OCI-LY7 (cell line): ENCODE results near the gene HINFP. TPM values are rescaled to one million over a fixed set of nuclear protein-coding genes. Genes with fewer than 3 reads are reported as not detected.

Source experiments
- BruUV-seq: library from RNA; stranded (reverse); fragments of 400-500 nt; replicated peaks from 2 replicates; lab custom pipeline; 2021; lab: Mats Ljungman, UMichigan
- CTCF ChIA-PET: fragments of 300-600 bp; sonication (Branson Sonifier 250); formaldehyde crosslinking; loops from one replicate; lab custom pipeline; 2022; ENCODE audit warnings: antibody characterized with exemption; ENCODE audit not compliant: unreplicated experiment; lab: Charles Lee
- POLR2A ChIA-PET: fragments of 300-600 bp; sonication (Branson Sonifier 250); formaldehyde crosslinking; loops from one replicate; lab custom pipeline; 2022; ENCODE audit warnings: antibody characterized with exemption; lab: Charles Lee
- DNase-seq: peaks from one replicate; pipeline ENCODE4 v3.0.0-alpha.2; 2015; ENCODE audit warnings: low spot score
- H2AFZ ChIP-seq: fragments of 200-600 bp; sonication (generic), shearing (Covaris generic); 2 replicates; pipeline ENCODE4 v1.6.1; 2014; ENCODE audit warnings: mild to moderate bottlenecking, antibody characterized with exemption, low read length, moderate library complexity
- H3K27ac ChIP-seq: fragments of 200-600 bp; sonication (generic); 2 replicates; pipeline ENCODE4 v1.5.1; 2014; ENCODE audit warnings: mixed run types, low read depth, mild to moderate bottlenecking, moderate library complexity, low read length, inconsistent platforms; ENCODE audit not compliant: poor library complexity, severe bottlenecking
- H3K36me3 ChIP-seq: fragments of 200-600 bp; sonication (generic); 2 replicates; pipeline ENCODE4 v1.6.1; 2014; ENCODE audit warnings: mild to moderate bottlenecking, antibody characterized with exemption, low read length, moderate library complexity, mixed read lengths; ENCODE audit not compliant: insufficient read depth
- H3K4me1 ChIP-seq: fragments of 200-600 bp; sonication (generic); 2 replicates; pipeline ENCODE4 v1.5.1; 2014; ENCODE audit warnings: mild to moderate bottlenecking, low read length; ENCODE audit not compliant: insufficient read depth, poor library complexity, severe bottlenecking
- H3K4me2 ChIP-seq: fragments of 200-600 bp; sonication (generic); 2 replicates; pipeline ENCODE4 v1.6.1; 2014; ENCODE audit warnings: mild to moderate bottlenecking, low read length
- H3K4me3 ChIP-seq: fragments of 200-600 bp; sonication (generic); 2 replicates; pipeline ENCODE4 v1.5.1; 2014; ENCODE audit warnings: mild to moderate bottlenecking, low read depth, low read length; ENCODE audit not compliant: poor library complexity, severe bottlenecking
- H3K79me2 ChIP-seq: fragments of 200-600 bp; sonication (generic); 2 replicates; pipeline ENCODE4 v1.6.1; 2016; ENCODE audit warnings: low read depth, mild to moderate bottlenecking, low read length, moderate library complexity, mixed read lengths; ENCODE audit not compliant: insufficient read depth
- H3K9me2 ChIP-seq: fragments of 200-600 bp; sonication (generic); 2 replicates; pipeline ENCODE4 v1.6.1; 2016; ENCODE audit warnings: mild to moderate bottlenecking, low read length, mixed read lengths; ENCODE audit not compliant: insufficient read depth
- H3K9me3 ChIP-seq: fragments of 200-600 bp; sonication (generic); 2 replicates; pipeline ENCODE4 v1.6.1; 2014; ENCODE audit warnings: mild to moderate bottlenecking, mixed run types, low read length, mixed read lengths
- H4K20me1 ChIP-seq: fragments of 200-600 bp; sonication (generic); 2 replicates; pipeline ENCODE4 v1.6.1; 2014; ENCODE audit warnings: mild to moderate bottlenecking, antibody characterized with exemption, low read length, moderate library complexity, mixed read lengths; ENCODE audit not compliant: insufficient read depth
- EZH2phosphoT487 ChIP-seq: fragments of 200-600 bp; sonication (generic); IDR thresholded peaks from 2 replicates; pipeline ENCODE4 v1.6.1; 2018; ENCODE audit warnings: low read depth, borderline replicate concordance, mild to moderate bottlenecking, mixed run types, antibody characterized with exemption, low read length, moderate library complexity, mixed read lengths
- intact Hi-C: fragments of 100-400 bp; cut with micrococcal nuclease; formaldehyde crosslinking; loops from one replicate; pipeline ENCODE4 v1.10.0; 2022; ENCODE audit not compliant: unreplicated experiment
- total RNA-seq, 2 experiments: library from RNA; depleted of rRNA in 1 of 2; stranded (reverse); fragments of >200 nt in 1 of 2; shearing (Covaris generic) in 1 of 2; gene quantifications; 2 replicates each; pipeline ENCODE4 v1.2.3, GENCODE V29; 2014 to 2022
- TF ChIP-seq, protein P1 (sequence below): fragments of 200-600 bp; sonication (generic); conservative IDR thresholded peaks from 2 replicates; pipeline ENCODE4 v1.5.1; 2014; ENCODE audit warnings: mild to moderate bottlenecking, antibody characterized with exemption, low read length, moderate library complexity, mixed read lengths

HINFP gene
- total RNA-seq, 2 experiments from 2014 or later = 27.7 to 29.6 TPM

DNA sequence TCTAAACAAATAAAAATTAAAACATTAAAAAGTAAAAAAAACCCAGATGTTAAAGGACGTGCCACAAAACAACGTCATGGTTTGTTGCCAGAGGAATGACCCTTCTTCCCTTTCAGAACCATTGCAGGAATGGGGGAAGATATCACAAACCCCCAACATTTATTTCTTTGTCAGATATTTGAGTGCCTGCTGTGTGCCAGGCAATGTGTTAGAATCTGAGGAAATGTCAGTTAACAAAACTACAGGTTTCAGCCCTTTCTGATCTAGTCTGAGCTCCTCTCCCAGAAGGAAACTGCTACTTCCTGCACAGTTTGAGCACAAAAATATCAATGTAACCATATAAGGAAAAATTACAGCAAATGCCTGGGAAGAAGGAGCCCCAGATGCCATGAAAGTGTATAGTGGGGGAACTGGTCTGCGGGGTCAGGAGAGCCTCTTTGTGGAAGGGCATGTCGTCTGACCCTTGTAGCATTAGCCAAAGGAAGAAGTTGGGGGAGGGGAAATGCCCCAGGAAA is 56.8 kb downstream of the HINFP start:
- H3K79me2 ChIP-seq = no peaks in the 10 kb centered on the region
- no peak overlapping the region for H3K4me2 ChIP-seq
- no peaks in the 10 kb centered on the region for H3K9me3 ChIP-seq
- no peaks in the 10 kb centered on the region for H3K36me3 ChIP-seq
- intact Hi-C loops = no loop called here
- no peaks in the 10 kb centered on the region for H3K9me2 ChIP-seq
- ChIA-PET CTCF (no interaction called here), POLR2A (no interaction called here)
- peaks cover 11% of the 10 kb centered on the region for H3K4me1 ChIP-seq
- TF ChIP-seq EZH2phosphoT487 = no peak
- TF ChIP-seq, protein P1, sequence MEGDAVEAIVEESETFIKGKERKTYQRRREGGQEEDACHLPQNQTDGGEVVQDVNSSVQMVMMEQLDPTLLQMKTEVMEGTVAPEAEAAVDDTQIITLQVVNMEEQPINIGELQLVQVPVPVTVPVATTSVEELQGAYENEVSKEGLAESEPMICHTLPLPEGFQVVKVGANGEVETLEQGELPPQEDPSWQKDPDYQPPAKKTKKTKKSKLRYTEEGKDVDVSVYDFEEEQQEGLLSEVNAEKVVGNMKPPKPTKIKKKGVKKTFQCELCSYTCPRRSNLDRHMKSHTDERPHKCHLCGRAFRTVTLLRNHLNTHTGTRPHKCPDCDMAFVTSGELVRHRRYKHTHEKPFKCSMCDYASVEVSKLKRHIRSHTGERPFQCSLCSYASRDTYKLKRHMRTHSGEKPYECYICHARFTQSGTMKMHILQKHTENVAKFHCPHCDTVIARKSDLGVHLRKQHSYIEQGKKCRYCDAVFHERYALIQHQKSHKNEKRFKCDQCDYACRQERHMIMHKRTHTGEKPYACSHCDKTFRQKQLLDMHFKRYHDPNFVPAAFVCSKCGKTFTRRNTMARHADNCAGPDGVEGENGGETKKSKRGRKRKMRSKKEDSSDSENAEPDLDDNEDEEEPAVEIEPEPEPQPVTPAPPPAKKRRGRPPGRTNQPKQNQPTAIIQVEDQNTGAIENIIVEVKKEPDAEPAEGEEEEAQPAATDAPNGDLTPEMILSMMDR = no peak
- no peak overlapping the region for H3K27ac ChIP-seq
- no TSS peak for BruUV-seq
- DNase-seq = no peak
- H3K4me3 ChIP-seq = no peak overlapping the region
- H2AFZ ChIP-seq = no peak overlapping the region
- no peaks in the 10 kb centered on the region for H4K20me1 ChIP-seq

DNA sequence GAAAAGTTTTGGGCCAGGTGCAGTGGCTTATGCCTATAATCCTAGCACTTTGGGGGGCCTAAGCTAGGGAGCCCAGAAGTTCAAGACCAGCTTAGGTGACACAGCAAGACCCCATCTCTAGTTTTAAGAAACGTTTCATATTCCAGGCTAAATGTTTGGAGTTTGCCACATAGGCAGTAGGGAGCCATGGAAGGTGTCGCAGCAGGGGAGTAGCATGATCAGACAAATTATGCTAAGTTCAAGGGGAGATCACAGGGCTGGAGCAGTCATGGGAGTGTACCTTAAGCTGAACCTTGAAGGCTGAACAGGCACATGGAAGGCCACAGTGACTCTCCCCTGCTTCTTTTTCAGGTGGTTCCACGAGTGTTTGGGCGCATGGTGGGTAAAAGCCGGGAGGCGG is 58.0 kb downstream of the HINFP start:
- H3K9me2 ChIP-seq = no peaks in the 10 kb centered on the region
- TF ChIP-seq, protein P1 = no peak
- no peak for TF ChIP-seq EZH2phosphoT487
- no peak for DNase-seq
- no peaks in the 10 kb centered on the region for H3K36me3 ChIP-seq
- no peaks in the 10 kb centered on the region for H3K79me2 ChIP-seq
- no peak overlapping the region for H3K27ac ChIP-seq
- POLR2A ChIA-PET = interaction anchor here (0.5 to 0.7 kb wide), 2 partner anchors 13 to 158 kb away, joined by 3 read pairs; no protein-coding TSS in a partner anchor
- no peaks in the 10 kb centered on the region for H4K20me1 ChIP-seq
- CTCF ChIA-PET = interaction anchor here (0.6 kb wide), 1 partner anchor 35 kb away, joined by 8 read pairs; no protein-coding TSS in a partner anchor
- H3K9me3 ChIP-seq = no peaks in the 10 kb centered on the region
- H3K4me1 ChIP-seq = peaks cover 11% of the 10 kb centered on the region
- H2AFZ ChIP-seq = no peak overlapping the region
- intact Hi-C loops = no loop called here
- H3K4me2 ChIP-seq = no peak overlapping the region
- H3K4me3 ChIP-seq = no peak overlapping the region
- no TSS peak for BruUV-seq

DNA sequence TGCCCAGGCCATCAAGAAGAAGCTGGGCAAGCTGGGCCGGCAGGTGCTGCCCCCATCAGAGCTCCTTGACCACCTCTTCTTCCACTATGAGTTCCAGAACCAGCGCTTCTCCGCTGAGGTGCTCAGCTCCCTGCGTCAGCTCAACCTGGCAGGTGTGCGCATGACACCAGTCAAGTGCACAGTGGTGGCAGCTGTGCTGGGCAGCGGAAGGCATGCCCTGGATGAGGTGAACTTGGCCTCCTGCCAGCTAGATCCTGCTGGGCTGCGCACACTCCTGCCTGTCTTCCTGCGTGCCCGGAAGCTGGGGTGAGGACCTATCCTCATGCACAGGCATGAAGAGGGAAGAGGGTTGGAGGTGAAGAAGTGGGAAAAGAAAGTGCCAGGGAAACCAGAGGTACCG is 58.6 kb downstream of the HINFP start:
- Histone ChIP-seq H3K36me3 (no peaks in the 10 kb centered on the region), H3K4me1 (peaks cover 11% of the 10 kb centered on the region), H3K9me2 (no peaks in the 10 kb centered on the region), H3K4me2 (no peak overlapping the region), H2AFZ (no peak overlapping the region), H4K20me1 (no peaks in the 10 kb centered on the region), H3K79me2 (no peaks in the 10 kb centered on the region), H3K27ac (no peak overlapping the region), H3K9me3 (no peaks in the 10 kb centered on the region), H3K4me3 (no peak overlapping the region)
- DNase-seq = no peak
- intact Hi-C loops = no loop called here
- ChIA-PET CTCF (no interaction called here), POLR2A (interaction anchor here (0.5 kb wide), 1 partner anchor 158 kb away, joined by 3 read pairs; no protein-coding TSS in a partner anchor)
- BruUV-seq = no TSS peak
- no peak for TF ChIP-seq EZH2phosphoT487
- TF ChIP-seq, protein P1 = no peak
